NCI-H2107 treated with DMSO at 0.1 percent for 48 hours (cell line): ENCODE measurements around the gene PTPRE.

Source experiments
- DNase-seq: peaks from one replicate; lab custom pipeline; 2025; ENCODE audit not compliant: unreplicated experiment; lab: John Stamatoyannopoulos, UW

The PTPRE gene, protein sequence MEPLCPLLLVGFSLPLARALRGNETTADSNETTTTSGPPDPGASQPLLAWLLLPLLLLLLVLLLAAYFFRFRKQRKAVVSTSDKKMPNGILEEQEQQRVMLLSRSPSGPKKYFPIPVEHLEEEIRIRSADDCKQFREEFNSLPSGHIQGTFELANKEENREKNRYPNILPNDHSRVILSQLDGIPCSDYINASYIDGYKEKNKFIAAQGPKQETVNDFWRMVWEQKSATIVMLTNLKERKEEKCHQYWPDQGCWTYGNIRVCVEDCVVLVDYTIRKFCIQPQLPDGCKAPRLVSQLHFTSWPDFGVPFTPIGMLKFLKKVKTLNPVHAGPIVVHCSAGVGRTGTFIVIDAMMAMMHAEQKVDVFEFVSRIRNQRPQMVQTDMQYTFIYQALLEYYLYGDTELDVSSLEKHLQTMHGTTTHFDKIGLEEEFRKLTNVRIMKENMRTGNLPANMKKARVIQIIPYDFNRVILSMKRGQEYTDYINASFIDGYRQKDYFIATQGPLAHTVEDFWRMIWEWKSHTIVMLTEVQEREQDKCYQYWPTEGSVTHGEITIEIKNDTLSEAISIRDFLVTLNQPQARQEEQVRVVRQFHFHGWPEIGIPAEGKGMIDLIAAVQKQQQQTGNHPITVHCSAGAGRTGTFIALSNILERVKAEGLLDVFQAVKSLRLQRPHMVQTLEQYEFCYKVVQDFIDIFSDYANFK

DNA sequence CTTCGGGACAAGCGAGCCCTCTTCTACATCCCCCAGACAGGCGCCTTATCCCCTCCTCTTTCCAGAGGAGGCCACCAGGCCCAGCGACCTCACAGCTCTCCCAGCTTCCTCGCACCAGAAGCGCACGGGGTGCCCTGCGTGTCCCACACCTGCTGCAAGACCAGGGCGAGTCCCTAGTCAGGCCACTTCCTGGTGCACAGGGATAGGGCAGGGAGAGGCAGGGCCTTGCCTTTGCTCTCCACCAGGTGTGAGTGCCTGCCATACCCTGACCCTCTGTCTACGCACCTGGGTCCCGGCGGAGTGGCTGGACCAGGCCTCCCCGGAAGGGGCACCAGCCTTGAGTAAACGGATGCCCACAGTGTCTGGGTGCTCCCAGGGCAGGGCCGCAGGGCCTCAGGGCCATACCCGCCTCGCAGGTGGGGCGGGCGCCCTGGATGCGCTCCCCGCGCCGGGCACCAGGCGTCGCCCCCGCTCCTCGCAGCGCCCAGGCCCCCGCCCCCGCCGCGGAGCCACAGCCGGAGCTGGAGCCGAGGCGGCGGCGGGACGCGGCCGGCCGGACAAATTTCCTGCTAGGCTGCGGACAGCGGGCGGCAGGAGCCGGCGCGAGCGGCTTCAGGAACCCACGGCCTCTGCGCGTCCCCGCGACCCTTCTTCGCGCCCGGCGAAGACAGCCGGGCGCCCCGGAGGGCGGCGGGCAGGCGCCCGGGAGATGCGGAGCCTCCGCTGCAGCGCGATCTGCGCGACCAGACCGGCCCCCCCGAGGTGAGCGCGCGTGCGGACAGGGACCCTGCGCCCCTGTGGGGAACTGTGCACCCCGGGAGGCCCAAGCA, at the start of gene PTPRE:
Gene PTPRE (plus strand): TSS at position 556 of the 830 bp plus-strand sequence. CDS start 133,779 bp downstream, outside the sequence.
- no peak for DNase-seq

DNA sequence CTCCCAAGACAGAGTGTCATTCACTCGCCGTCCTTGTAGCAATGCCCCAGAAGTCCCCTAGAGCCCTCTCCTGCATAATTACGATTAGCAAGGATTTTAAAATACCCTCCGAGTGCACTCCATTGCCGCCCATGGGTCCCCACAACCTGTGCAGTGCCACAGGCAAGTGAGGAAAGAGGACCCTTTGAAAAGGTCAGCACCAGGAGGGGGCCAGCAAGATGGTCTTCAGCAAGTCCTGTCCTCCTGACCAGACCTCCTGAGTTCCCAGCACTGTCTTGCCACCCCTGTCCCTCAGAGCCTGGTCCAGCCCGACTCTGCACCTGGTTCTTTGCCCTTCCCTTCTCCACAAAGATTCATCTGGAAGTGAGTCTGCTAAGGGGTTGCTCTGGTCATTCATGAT, 46.3 kb upstream of the PTPRE start:
- DNase-seq: no peak

DNA sequence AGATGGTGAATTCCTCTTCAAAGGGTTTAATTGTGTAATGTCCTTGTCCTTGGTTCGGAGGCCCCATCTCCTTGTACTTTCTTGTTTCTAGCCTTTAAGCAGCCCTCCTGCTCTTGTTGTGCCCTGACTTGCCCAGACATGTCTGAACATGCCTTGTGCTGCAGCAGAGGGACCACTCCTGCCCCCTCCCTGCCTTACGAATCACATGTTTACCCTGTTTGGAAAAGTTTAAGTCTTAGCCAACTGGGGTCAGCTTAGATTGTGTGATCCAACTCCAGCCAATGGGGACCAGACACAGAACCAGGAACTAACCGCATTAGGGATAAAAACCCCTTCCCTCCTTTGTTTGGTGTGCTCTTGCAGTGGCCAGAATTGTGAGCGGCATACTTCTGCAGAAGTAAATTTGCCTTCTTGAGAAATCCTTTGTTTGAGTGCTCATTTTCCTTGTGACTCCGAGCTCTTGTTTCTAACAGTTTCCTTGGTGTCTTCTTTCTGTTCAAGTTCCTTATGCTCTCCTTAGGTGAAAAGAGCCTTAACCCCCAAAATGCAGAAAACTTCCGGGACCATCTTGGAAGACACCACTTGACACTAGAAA, 43.6 kb upstream of the PTPRE start:
- no peak for DNase-seq

DNA sequence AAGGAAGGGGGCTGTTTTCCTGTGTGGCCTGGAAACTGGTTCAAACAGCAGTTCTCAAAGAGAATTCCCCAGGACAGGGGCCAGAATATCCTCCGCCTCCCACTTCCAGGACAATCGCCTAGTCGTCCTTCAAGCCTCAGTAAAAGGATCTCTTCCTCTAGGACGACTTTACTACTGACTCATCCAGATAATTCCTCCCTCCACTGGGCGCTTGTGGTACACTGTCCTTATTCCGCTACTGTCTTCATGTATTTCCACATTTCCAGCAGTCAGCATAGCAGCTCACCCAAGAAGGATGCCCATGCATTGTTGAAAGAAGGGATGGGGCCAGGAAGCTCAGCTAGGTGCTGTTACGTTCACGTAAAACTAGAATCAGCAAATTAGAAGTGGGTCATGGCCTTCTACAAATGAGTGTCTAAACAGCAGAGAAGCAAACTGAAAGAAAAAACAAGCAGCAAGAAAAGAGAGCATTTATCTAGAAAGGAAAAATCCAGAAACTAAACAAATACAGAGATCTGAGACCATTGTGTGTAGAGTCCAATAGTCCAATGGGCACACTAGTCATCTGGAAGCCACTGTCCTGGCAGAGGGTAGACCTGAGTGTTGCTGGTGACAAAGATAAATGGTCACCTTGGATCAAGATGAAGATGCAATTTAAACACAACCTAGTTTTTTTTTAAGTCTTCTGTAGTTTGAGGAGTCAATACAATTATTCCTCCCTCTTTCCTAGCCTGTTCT, 40.5 kb upstream of the PTPRE start:
- no peak for DNase-seq

DNA sequence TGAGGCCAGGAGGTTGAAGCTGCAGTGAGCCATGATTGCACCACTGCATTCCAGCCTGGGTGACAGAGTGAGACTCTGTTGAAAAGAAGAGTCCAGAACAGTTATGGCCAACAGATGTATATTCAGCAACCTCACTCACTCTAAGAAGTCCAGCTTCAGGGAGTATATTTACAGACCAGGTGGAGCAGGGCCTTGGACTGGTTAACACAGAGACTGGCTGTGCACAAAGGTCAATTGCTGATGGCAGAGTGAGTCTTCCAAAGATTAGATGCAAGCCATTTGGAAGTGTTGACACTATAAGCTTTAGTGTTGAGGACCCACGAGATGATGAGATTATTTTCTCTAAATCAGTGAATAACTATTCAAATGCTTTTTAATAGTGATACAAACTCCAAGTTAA, 39.1 kb upstream of the PTPRE start:
- DNase-seq: no peak

DNA sequence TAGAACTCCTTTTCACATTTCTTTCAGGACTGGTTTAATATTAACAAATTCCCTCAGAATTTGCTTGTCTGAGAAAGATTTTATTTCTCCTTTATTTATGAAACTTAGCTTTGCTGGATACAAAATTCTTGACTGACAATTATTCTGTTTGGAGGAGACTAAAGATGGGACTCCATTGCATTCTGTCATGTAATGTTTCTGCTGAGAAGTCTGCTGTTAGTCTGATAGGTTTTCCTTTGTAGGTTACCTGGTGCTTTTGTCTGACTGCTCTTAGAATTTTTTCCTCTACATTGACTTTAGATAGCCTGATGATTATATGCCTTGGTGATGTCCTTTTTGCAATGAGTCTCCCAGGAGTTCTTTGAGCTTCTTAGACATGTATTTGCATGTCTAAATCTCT, 37.6 kb upstream of the PTPRE start:
- no peak for DNase-seq

DNA sequence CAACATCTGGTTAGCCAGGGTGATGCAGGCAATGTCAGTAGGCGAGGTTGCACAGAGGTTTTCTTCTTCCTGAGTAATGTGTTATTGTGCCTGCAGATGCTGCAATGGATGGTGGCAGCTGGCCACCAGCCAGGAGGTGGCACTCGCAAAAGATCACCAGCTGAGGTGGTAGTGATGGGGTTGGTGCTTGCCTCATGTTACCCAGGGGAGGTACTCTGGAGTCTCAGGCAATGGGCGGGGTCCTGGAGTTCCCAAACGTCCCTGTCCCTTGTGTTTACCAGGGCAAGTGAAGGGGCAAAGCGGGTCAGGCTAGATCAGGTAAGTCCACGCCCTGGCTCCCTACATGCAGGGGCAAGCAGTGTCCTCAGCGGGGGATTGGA, 35.3 kb upstream of the PTPRE start:
- DNase-seq: no peak

DNA sequence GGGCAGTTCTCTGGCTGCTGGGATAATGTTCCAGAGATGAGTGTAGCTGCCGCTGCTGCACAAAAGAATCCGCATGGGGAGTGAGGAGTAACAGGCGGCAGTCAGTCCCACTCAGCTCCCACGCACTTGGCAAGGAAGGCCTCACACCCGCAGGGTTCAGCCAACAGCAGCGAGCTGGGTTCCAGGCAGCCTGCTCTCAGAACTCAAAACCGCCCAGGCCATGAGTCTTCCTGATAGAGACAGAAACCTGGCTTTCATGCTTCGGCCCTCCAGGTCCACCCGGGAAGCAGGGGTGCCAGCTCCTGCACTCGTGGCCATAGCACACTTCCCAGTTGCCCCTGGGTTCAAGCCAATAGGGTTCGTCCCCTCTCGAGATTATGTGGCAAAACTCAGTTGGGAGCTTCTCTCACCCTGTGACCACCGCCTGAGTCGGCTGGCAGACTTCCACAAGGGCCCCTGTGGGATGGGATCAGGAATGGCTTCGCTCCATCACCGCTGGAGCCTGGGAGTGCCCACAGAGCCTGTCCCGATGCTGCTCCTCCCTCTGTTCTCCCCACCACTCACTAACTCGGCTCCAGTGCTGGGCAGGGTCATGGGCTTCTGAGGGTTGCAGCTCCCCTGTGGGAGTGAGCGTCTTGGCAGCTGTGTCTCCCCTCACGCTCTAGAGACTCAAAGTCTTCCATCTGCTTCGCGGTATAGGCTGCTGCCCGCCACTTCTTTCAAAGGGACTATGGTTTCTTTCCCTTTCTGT, 34.7 kb upstream of the PTPRE start:
- DNase-seq: no peak

DNA sequence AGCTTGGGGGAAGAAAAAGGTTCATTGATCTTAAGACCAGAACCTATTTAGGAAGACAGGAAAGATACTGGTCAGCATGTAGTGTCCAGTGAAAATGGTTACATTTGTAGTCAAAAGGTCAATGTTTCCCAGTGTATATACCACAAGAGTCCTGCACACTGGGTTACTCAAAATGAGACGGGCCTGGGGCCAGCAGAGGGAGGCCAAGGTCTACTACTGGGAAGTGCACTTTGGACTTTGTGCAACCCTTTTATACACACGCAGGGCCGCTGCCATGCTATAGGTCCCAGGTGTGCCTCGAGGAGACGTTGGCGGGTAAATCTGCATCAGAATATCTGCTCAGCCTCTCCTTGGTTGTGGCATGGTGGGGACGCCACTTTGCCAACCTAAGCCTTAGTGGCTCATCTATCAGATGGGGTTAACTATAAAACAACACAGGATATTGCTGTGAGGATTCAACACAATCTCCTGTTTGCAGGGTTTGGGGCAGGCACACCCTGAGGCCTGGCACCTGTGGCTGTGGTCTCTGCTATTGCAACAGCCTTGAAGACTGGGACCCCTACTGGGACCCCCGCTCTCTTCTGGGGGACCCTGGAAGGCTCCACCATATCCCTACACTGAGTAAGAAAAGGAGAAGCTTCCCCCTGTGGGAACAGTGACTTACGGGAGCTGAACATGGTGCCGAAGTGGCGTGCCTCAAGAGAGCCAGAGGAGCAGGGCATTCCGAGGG, 33.9 kb upstream of the PTPRE start:
- no peak for DNase-seq

DNA sequence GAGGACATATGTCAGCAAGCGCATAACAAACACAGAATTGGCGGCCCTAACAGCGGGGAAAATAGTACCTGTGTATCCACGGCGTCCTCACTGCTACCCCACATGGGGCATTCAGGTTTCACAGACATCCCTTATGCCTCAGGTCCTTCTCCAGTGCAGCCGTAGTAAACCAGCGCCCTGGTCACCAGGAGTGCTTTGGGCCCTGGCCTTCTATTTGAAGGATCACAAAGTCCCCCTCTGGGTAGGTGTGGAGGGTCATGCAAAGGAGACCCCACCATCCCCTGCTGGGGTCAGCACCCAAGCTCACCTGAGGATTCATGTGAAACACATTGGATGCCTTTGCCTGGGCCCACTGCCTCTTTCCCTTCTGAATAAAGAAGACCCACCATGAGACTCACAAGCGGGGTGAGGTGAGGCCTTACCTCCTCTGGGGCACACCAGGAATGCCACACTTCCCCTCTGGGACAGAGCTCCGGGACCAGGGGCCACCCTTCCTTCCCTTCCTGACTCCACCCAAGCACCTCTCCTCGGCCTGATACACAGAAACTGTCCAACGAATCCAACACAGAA, 32.9 kb upstream of the PTPRE start:
- DNase-seq: no peak

DNA sequence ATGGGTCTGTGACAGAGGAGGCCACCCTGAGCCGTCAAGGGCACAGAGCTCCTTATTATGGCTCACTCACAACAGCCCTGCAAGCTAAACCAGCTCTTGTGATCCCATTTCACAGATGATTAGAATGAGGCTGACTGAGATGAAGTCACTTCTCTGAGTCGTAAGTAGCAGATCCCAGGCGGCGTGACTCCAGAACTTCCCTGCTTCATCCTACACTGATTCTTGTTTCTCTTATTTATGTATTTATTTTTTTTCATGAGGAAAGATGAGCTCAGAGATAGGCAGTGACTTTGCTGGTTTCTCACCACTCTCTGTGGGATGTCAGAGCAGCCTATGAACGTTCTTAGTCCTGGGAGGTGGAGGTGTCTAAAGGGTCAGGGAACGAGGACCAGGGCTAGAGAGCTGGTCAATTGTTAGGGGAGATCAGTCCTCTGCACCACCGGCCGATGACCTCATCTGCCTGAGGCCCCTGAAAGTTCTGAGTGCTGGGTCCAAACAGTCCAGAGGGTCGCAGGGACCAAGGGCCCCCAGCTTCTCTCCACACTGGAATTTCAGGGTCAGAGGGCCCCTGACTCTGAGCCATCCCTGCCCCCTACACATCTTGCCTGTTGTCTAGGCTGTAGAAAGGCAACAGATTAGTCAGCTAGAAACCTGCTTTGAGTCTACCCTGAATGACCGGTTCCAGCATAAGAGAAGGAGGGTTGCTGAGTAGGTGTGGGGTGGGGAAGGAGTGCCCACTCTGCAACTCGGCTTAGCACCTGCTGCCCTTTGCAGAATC, 32.0 kb upstream of the PTPRE start:
- DNase-seq: no peak

DNA sequence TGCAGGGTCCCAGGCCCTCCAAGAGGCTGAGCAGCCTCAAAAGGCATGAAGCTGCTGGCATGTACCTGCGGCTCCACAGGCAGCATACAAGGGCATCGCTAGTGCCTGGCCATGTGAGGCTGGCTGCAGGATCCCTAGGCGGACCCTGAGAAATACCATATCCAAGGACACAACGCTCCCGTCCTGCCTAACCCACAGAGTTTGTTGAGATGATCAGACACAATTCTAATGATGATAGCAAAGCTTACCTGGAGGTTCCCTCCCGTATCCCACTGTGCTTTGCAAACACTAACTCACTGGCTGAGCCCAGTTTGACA, 31.5 kb upstream of the PTPRE start:
- DNase-seq: no peak

DNA sequence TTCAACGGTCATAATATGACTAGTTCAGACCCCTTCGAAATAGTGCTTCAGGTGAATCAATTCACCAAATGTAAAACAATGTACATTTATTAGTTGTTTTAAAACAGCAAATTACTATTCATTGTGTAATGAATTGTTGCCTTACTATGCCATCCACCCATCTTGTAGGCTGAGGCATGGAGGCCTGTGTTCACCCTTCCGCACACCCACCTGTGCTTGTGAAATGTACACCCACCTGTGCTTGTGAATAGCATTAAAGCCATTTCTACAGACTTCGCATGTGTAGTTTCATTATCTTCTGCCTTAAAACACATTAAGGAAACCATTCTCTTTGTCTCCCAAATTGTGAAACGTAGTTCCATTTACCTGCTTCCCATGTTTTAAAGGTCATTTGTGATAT, 31.0 kb upstream of the PTPRE start:
- DNase-seq: no peak

DNA sequence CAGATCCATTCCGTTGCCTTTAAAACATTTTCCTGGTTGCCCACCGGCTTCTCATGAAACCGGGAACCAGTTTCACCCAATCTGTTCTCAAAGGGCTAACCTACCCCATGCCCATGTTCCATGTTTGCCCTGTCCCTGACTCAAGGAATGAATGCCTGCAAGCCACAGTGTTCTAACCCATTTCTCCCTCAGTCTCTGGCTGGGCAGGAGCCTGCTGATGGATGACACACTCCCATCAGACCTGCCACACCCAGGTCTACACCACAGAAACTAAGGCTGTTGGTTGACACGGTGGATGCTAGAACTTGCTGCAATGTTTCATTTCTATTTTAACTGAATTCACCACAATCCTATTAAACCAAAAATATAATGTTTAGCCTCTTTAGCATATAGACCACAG, 29.8 kb upstream of the PTPRE start:
- DNase-seq: no peak

DNA sequence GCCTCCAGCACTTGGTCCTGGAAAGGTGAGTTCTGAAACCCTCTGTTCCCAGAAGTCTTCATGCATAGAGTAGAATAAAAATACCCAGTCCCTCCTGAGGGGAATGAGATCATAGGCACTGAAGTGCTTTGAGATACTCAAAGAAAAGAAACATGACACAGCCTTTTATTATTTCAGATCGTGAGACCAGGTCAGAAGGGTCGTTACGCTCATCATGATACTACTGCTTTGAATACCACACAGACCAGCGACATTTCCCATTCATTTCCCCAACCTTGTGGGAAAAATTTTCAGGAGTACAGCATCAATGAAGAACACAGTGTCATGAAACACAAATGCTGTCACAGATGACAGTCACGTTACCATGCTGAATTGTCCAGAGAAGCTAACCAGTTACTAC, 29.2 kb upstream of the PTPRE start:
- DNase-seq: no peak

DNA sequence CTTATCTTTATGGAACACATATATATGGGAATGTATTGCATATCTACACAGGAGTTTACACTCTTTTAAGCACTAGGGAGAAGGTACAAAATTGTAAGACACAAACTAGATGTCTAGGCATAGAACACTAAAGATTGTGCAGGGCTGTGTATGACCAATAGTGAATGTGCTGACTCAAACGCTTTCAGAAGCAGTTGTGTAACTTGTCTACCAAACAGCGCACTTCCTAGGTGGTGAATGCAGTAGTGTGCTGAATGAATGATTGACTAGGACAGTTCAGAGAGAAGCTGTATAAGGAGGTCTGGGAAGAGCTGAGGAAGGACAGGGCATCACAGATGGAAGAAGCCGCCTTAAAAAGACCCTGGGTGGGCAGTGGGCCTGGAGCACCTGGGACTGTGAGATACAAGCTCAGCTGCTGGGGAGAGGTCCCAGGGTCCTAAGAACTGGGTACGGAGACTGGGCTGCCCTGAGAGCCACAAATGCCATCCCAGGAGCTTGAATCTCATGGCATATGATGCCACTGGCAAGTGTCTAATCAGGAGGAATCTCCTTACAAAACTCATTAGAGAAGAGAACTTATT, 28.3 kb upstream of the PTPRE start:
- DNase-seq: no peak

DNA sequence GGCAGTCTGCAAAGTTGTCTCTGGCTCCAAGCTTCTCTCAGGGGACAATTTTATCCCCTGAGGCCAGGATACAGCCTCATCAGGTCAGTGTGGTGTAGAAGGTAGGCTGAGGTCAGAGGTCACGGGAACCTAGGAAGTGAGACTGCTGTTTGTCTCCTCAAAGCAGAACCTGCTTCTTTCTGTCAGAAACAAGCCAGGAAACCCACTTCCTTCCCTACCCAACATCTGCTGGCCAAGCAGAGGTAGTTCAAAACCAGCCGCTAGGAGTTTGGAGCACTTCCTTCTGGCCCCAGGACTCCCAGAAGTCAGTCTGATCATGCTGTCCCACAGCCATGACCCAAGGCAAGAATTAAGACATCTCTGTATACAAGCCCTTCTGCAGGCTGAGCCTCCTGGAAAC, 26.3 kb upstream of the PTPRE start:
- no peak for DNase-seq

DNA sequence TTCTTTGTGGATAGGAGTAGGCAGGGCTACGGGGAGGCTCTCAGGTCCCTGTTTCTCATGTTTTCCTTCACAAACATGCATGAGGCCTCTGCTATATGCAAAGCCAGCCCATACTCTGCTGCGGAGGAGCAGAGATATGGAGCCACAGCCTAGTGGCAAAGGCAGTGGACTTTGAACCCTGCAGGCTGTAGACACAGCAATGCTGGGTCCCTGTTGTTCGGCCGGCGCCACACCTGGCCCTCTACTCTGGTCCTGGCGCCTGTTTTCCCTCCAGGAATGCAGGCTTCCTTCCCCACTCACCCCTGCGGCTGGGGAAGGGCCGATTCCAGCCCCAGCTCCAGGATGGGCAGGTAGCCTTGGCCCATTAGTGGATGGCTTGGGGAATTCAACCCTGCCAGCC, 25.6 kb upstream of the PTPRE start:
- DNase-seq: no peak
